H1 (cell line): Measurements from ENCODE around the gene FCRL5. TPM values are rescaled to one million over a fixed set of nuclear protein-coding genes. Genes with fewer than 3 reads are reported as not detected.

ENCODE experiments used
- CTCF ChIA-PET: fragments of 300-600 bp; sonication (Branson Sonifier 250); formaldehyde crosslinking; loops from one replicate; lab custom pipeline; 2021; ENCODE audit not compliant: partially characterized antibody; lab: Charles Lee
- POLR2A ChIA-PET: fragments of 300-600 bp; sonication (Branson Sonifier 250); formaldehyde crosslinking; loops from one replicate; lab custom pipeline; 2021; ENCODE audit warnings: inconsistent platforms; ENCODE audit not compliant: partially characterized antibody; lab: Charles Lee
- DNase-seq, 2 experiments: peaks; one replicate each; pipeline versions ENCODE4 v3.0.0 to v3.0.0-alpha.2; 2010 to 2022; ENCODE audit warnings: low spot score in 2 of 2, low read depth in 1 of 2, mixed read lengths in 1 of 2
- FAIRE-seq: peaks from 2 replicates; lab custom pipeline; 2011; peaks lifted over from hg19 to GRCh38; lab: Jason Lieb, UNC
- H2AFZ ChIP-seq: 2 replicates; pipeline ENCODE4 v1.8.1; 2012; ENCODE audit warnings: low read length, inconsistent platforms
- H2AK5ac ChIP-seq: 2 replicates; pipeline ENCODE4 v1.6.1; 2013; ENCODE audit warnings: low read depth, low read length
- H2BK120ac ChIP-seq: replicated peaks from 2 replicates; pipeline ENCODE3; 2013; ENCODE audit warnings: low read depth, low read length, inconsistent platforms
- H2BK12ac ChIP-seq: 2 replicates; pipeline ENCODE4 v1.6.1; 2013; ENCODE audit warnings: low read depth, low read length
- H2BK15ac ChIP-seq: 2 replicates; pipeline ENCODE4 v1.6.1; 2013; ENCODE audit warnings: low read length
- H2BK20ac ChIP-seq: 2 replicates; pipeline ENCODE4 v1.6.1; 2013; ENCODE audit warnings: low read length
- H2BK5ac ChIP-seq: 2 replicates; pipeline ENCODE4 v1.6.1; 2013; ENCODE audit warnings: low read depth, low read length
- H3K14ac ChIP-seq: 2 replicates; pipeline ENCODE4 v1.6.1; 2013; ENCODE audit warnings: inconsistent platforms; ENCODE audit not compliant: insufficient read length
- H3K18ac ChIP-seq: 2 replicates; pipeline ENCODE4 v1.6.1; 2013; ENCODE audit warnings: low read length; ENCODE audit errors: extremely low read depth
- H3K23ac ChIP-seq: 2 replicates; pipeline ENCODE4 v1.6.1; 2013; ENCODE audit warnings: inconsistent platforms; ENCODE audit not compliant: insufficient read length
- H3K23me2 ChIP-seq: 2 replicates; pipeline ENCODE4 v1.6.1; 2013; ENCODE audit warnings: low read depth, low read length
- H3K27ac ChIP-seq: 2 replicates; pipeline ENCODE4 v1.6.1; 2011; ENCODE audit warnings: low read depth, low read length, inconsistent platforms
- H3K27me3 ChIP-seq, 4 experiments: replicated peaks in 1 of 4; 1 replicate in 1 of 4; 2 replicates in 3 of 4; pipeline versions ENCODE4 v1.6.1 to v1.8.1; 2011 to 2013; ENCODE audit warnings: low read length in 3 of 4, mild to moderate bottlenecking in 3 of 4, inconsistent platforms in 2 of 4, mixed read lengths in 2 of 4, moderate library complexity in 1 of 4; ENCODE audit not compliant: control insufficient read depth in 3 of 4, insufficient read depth in 3 of 4; ENCODE audit errors: extremely low read depth in 1 of 4
- H3K36me3 ChIP-seq, 4 experiments: 2 replicates each; pipeline versions ENCODE4 v1.6.1 to v1.8.1; 2011 to 2013; ENCODE audit warnings: mild to moderate bottlenecking in 4 of 4, low read length in 3 of 4, moderate library complexity in 2 of 4, control low read depth in 1 of 4, inconsistent platforms in 1 of 4; ENCODE audit not compliant: insufficient read depth in 4 of 4, control insufficient read depth in 2 of 4
- H3K4ac ChIP-seq: replicated peaks from 2 replicates; pipeline ENCODE3; 2013; ENCODE audit warnings: low read length, low read depth, mixed read lengths, inconsistent platforms; ENCODE audit not compliant: insufficient read length
- H3K4me1 ChIP-seq, 4 experiments: replicated peaks in 1 of 4; 1 replicate in 1 of 4; 2 replicates in 3 of 4; pipeline versions ENCODE4 v1.6.1 to v1.8.1; 2011 to 2013; ENCODE audit warnings: low read length in 3 of 4, inconsistent platforms in 2 of 4, mixed read lengths in 1 of 4; ENCODE audit not compliant: insufficient read depth in 4 of 4, control insufficient read depth in 3 of 4
- H3K4me2 ChIP-seq, 2 experiments: 2 replicates each; pipeline versions ENCODE4 v1.6.1 to v1.8.1; 2011 to 2013; ENCODE audit warnings: low read depth in 2 of 2, low read length in 2 of 2, control low read depth in 1 of 2, inconsistent platforms in 1 of 2, mild to moderate bottlenecking in 1 of 2; ENCODE audit not compliant: insufficient read depth in 1 of 2
- H3K4me3 ChIP-seq, 4 experiments: fragments of 200-600, 300-600 bp in 1 of 4; sonication (generic), shearing (Covaris generic), sonication (Bioruptor Twin) in 1 of 4; 2 replicates each; pipeline versions ENCODE4 v1.5.1 to v1.8.1; 2011 to 2016; ENCODE audit warnings: low read length in 4 of 4, low read depth in 3 of 4, control low read depth in 2 of 4, inconsistent platforms in 2 of 4, mild to moderate bottlenecking in 2 of 4, mixed read lengths in 1 of 4, moderate library complexity in 1 of 4; ENCODE audit not compliant: insufficient read depth in 2 of 4; ENCODE audit errors: extremely low read depth in 1 of 4
- H3K56ac ChIP-seq: replicated peaks from 2 replicates; pipeline ENCODE3; 2013; ENCODE audit warnings: low read depth, mild to moderate bottlenecking, mixed read lengths, low read length, inconsistent platforms; ENCODE audit not compliant: insufficient read length
- H3K79me1 ChIP-seq: 2 replicates; pipeline ENCODE4 v1.6.1; 2013; ENCODE audit warnings: low read depth, low read length, control low read depth
- H3K79me2 ChIP-seq, 2 experiments: 2 replicates each; pipeline versions ENCODE4 v1.6.1 to v1.8.1; 2012 to 2013; ENCODE audit warnings: low read length in 2 of 2, mild to moderate bottlenecking in 2 of 2, inconsistent platforms in 1 of 2; ENCODE audit not compliant: insufficient read depth in 2 of 2, control insufficient read depth in 1 of 2
- H3K9ac ChIP-seq, 4 experiments: replicated peaks in 1 of 4; 1 replicate in 1 of 4; 2 replicates in 3 of 4; pipeline versions ENCODE4 v1.6.1 to v1.8.1; 2011 to 2013; ENCODE audit warnings: low read depth in 3 of 4, low read length in 3 of 4, control low read depth in 2 of 4, mild to moderate bottlenecking in 2 of 4, moderate library complexity in 2 of 4, inconsistent platforms in 1 of 4; ENCODE audit errors: extremely low read depth in 1 of 4
- H3K9me3 ChIP-seq, 2 experiments: 2 replicates each; pipeline versions ENCODE4 v1.6.1 to v1.8.1; 2012 to 2013; ENCODE audit warnings: mild to moderate bottlenecking in 2 of 2, moderate library complexity in 2 of 2, control low read depth in 1 of 2, inconsistent platforms in 1 of 2, low read depth in 1 of 2, low read length in 1 of 2, mixed read lengths in 1 of 2; ENCODE audit not compliant: insufficient read depth in 2 of 2
- H4K20me1 ChIP-seq, 2 experiments: replicated peaks in 1 of 2; 2 replicates each; pipeline versions ENCODE3 to v1.8.1; 2011 to 2013; ENCODE audit warnings: inconsistent platforms in 2 of 2, low read length in 2 of 2, mild to moderate bottlenecking in 1 of 2; ENCODE audit not compliant: insufficient read depth in 2 of 2, control insufficient read depth in 1 of 2
- H4K5ac ChIP-seq: 2 replicates; pipeline ENCODE4 v1.6.1; 2013; ENCODE audit warnings: low read length, low read depth, mixed read lengths, inconsistent platforms; ENCODE audit not compliant: insufficient read length
- H4K8ac ChIP-seq: 2 replicates; pipeline ENCODE4 v1.8.0; 2013; ENCODE audit warnings: mild to moderate bottlenecking, moderate library complexity, low read length, inconsistent platforms; ENCODE audit not compliant: insufficient read depth; ENCODE audit errors: extremely low read depth
- H4K91ac ChIP-seq: replicated peaks from 2 replicates; pipeline ENCODE3; 2013; ENCODE audit warnings: low read length, mixed read lengths, inconsistent platforms; ENCODE audit not compliant: insufficient read length
- BCL11A ChIP-seq, 2 experiments: IDR thresholded peaks; one replicate each; pipeline ENCODE4 v1.6.1; 2011; ENCODE audit warnings: low read depth in 2 of 2, low read length in 2 of 2, mild to moderate bottlenecking in 2 of 2
- CBX8 ChIP-seq: fragments of 300-800, 300-1000 bp; sonication (generic); IDR thresholded peaks from 2 replicates; pipeline ENCODE4 v1.7.1; 2016; ENCODE audit warnings: low read depth, low read length, borderline replicate concordance
- KDM4A ChIP-seq: IDR thresholded peaks from one replicate; pipeline ENCODE4 v1.7.1; 2012; ENCODE audit warnings: low read depth, mild to moderate bottlenecking, moderate library complexity, low read length, inconsistent platforms; ENCODE audit not compliant: severe bottlenecking
- NRF1 ChIP-seq: IDR thresholded peaks from 2 replicates; pipeline ENCODE4 v1.6.1; 2011; ENCODE audit warnings: mild to moderate bottlenecking, low read depth, low read length, improper control_type of control experiment
- PHF8 ChIP-seq: fragments of 200-600 bp; sonication (generic); conservative IDR thresholded peaks from 2 replicates; pipeline ENCODE4 v1.7.1; 2012; ENCODE audit warnings: low read depth, mild to moderate bottlenecking, inconsistent platforms, low read length, moderate library complexity
- POU5F1 ChIP-seq: IDR thresholded peaks from 2 replicates; pipeline ENCODE4 v1.6.1; 2011; ENCODE audit warnings: low read depth, mild to moderate bottlenecking, low read length, moderate library complexity
- SRF ChIP-seq: IDR thresholded peaks from 2 replicates; pipeline ENCODE4 v1.6.1; 2011; ENCODE audit warnings: mild to moderate bottlenecking, low read depth, low read length, moderate library complexity
- SUZ12 ChIP-seq: fragments of 200-600 bp; sonication (generic); IDR thresholded peaks from 2 replicates; pipeline ENCODE4 v1.6.1; 2012; ENCODE audit warnings: mild to moderate bottlenecking, inconsistent platforms, low read length, moderate library complexity, mixed read lengths
- WGBS, 2 experiments: shearing (Covaris generic) in 1 of 2; methylation state at CpG; one replicate each; pipeline versions ENCODE4 v1.1.6 to v1.1.7; 2013 to 2015; ENCODE audit warnings: low lambda C conversion rate in 2 of 2, mixed read lengths in 2 of 2, inconsistent platforms in 1 of 2, low coverage in 1 of 2, missing lambda C conversion rate in 1 of 2; ENCODE audit not compliant: insufficient replicate concordance in 2 of 2, insufficient coverage in 1 of 2, insufficient read length in 1 of 2; ENCODE audit errors: extremely low coverage in 1 of 2, missing lambda C conversion rate in 1 of 2; 5-methylcytosine and 5-hydroxymethylcytosine counted together
- polyA plus RNA-seq, 7 experiments: library from polyadenylated mRNA; depleted of rRNA in 3 of 7; stranded (reverse) in 5 of 7; unstranded in 2 of 7; fragments of >200 nt in 5 of 7; fragments of 200-250 nt in 2 of 7; gene quantifications; 1 replicate in 5 of 7; 2 replicates in 1 of 7; 4 replicates in 1 of 7; pipeline versions ENCODE4 v1.2.1 to v1.2.3, GENCODE V29; 2011 to 2013; ENCODE audit warnings: missing spikeins in 2 of 7, mixed read lengths in 2 of 7
- total RNA-seq: library from RNA; stranded (reverse); fragmentation: NEBNext Ultra II Directional; extraction: Animal tissue kit (Norgen Biotek cat#: 25700); gene quantifications from 2 replicates; pipeline ENCODE4 v1.2.1, GENCODE V29; 2021

FCRL5 gene
- total and polyA plus RNA-seq, 2 of the 8 experiments (the other 6 are each of a cell fraction or from before 2014, with no cell fraction given), result 1.0 to 2.6 TPM

DNA sequence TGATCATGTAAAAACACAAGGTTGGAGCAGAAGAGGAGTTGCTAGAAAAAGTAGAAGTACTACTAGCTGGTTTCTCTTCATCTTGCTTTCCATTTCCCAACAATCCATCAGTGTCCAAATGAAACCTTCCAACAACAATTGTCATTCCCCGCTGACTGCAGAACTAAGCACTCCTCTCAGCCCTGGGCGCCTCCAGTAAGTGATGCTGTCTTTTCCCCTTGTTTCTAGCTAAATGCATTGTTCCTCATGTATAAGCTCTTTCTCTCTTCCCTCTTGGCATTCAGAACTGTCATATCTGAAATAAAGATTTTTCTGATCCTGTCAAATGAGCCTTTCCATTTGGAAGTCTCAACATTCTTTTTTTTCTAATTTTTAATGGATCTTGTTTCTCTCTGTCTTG is 68.7 kb downstream of the FCRL5 start:
- Histone ChIP-seq H3K36me3 (no peaks in the 10 kb centered on the region), H3K56ac (no peak overlapping the region), H4K20me1 (no peaks in the 10 kb centered on the region), H3K9me3 (no peaks in the 10 kb centered on the region), H4K91ac (no peak overlapping the region), H2BK15ac (no peak overlapping the region), H2AK5ac (no peak overlapping the region), H3K4me3 (no peak overlapping the region), H3K14ac (no peak overlapping the region), H4K8ac (no peak overlapping the region), H3K9ac (no peak overlapping the region), H3K18ac (no peak overlapping the region), H2BK12ac (no peak overlapping the region), H3K23me2 (no peaks in the 10 kb centered on the region), H2BK20ac (no peak overlapping the region), H3K4me2 (no peak overlapping the region), H3K79me1 (no peaks in the 10 kb centered on the region), H2BK5ac (no peak overlapping the region), H3K4ac (no peak overlapping the region), H3K4me1 (0 out of 7 replicates have a peak, but pooled peaks cover 0 to 3% (median 0%) of the 10 kb centered on the region in 4 experiments), H4K5ac (no peak overlapping the region), H3K27ac (no peak overlapping the region), H2AFZ (no peak overlapping the region), H3K27me3 (no peaks in the 10 kb centered on the region), H3K23ac (no peak overlapping the region), H3K79me2 (no peaks in the 10 kb centered on the region), H2BK120ac (no peak overlapping the region)
- TF ChIP-seq PHF8 (no peak), CBX8 (no peak), NRF1 (no peak), POU5F1 (no peak), BCL11A (IDR thresholded peaks at IDR 0.05; ENCODE audit: low read depth in 2 of 2, low read length in 2 of 2) (no peak), SUZ12 (no peak), KDM4A (no peak), SRF (no peak)
- POLR2A ChIA-PET, result no interaction called here
- CTCF ChIA-PET, result interaction anchor here (0.7 to 5.1 kb wide), 9 partner anchors 12 to 288 kb away, joined by 3 to 41 read pairs (median 12); no protein-coding TSS in a partner anchor
- DNase-seq, result no peak
- 80% methylated on average over 2 of the region's 2 CpGs; no CpG with 5 or more reads in 1 of the 2 experiments for WGBS, 2 experiments
- no peak for FAIRE-seq
